IgD-negative memory B cell (primary cell): ENCODE measurements around the gene SH3RF3. TPM values are rescaled to one million over a fixed set of nuclear protein-coding genes. Genes with fewer than 3 reads are reported as not detected.

ENCODE experiments used
- H3K27ac Mint-ChIP-seq, 3 donors: one replicate each; pipeline ENCODE4 v1.8.0; 2020 to 2022; ENCODE audit warnings: mild to moderate bottlenecking in 3 of 3, mixed read lengths in 3 of 3, moderate library complexity in 1 of 3
- H3K27me3 Mint-ChIP-seq: one replicate; pipeline ENCODE4 v1.8.0; 2021; ENCODE audit warnings: mixed read lengths
- H3K36me3 Mint-ChIP-seq: one replicate; pipeline ENCODE4 v1.8.0; 2020; ENCODE audit warnings: mild to moderate bottlenecking, mixed read lengths
- H3K4me1 Mint-ChIP-seq, 3 donors: one replicate each; pipeline ENCODE4 v1.8.0; 2020 to 2022; ENCODE audit warnings: mixed read lengths in 3 of 3, mild to moderate bottlenecking in 1 of 3
- H3K4me3 Mint-ChIP-seq, 4 donors: one replicate each; pipeline ENCODE4 v1.8.0; 2020 to 2022; ENCODE audit warnings: mild to moderate bottlenecking in 4 of 4, mixed read lengths in 4 of 4, moderate library complexity in 3 of 4
- H3K9me3 Mint-ChIP-seq, 3 donors: one replicate each; pipeline ENCODE4 v1.8.0; 2020 to 2021; ENCODE audit warnings: mixed read lengths in 3 of 3, mild to moderate bottlenecking in 1 of 3
- polyA plus RNA-seq: library from polyadenylated mRNA; unstranded; fragments of 300-500 nt; fragmentation: Illumina TruSeq; gene quantifications from one replicate; pipeline ENCODE4 v1.2.3, GENCODE V29; 2021

SH3RF3 gene
- polyA plus RNA-seq, 1 donor from 2014 or later: not detected

DNA sequence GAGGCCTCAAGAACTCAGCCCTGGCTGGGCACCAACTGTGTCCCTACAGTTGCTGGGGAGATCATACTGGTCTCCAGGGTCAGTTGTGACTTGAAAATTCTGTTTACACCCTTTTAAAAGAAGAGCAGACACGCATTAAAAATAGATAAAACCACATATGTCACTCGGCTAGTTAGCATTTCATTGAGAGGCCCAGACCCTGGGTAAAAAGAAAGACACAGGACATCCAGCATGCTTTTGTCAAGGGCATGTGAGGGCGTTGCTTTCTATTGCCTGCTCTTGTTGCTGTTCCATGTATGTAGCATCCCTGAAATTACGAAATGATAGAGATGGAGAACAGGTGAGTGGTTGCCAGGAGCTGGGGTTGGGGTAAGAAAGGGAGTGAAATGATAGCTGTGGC, 390.5 kb downstream of the SH3RF3 start:
- Mint-ChIP-seq H3K4me1 (peaks cover 0 to 4% (median 0%) of the 10 kb centered on the region in 3 donors), H3K36me3 (peaks cover 2% of the 10 kb centered on the region), H3K4me3 (no peak overlapping the region), H3K27ac (no peak overlapping the region), H3K27me3 (peaks cover 5% of the 10 kb centered on the region), H3K9me3 (no peaks in the 10 kb centered on the region)

GRCh38 chr2:109521233-109522062, 392.4 kb downstream of the SH3RF3 start:
- Mint-ChIP-seq H3K9me3 (no peaks in the 10 kb centered on the region), H3K27me3 (peaks cover 4% of the 10 kb centered on the region), H3K4me1 (peaks cover 0 to 1% (median 0%) of the 10 kb centered on the region in 3 donors), H3K4me3 (no peak overlapping the region), H3K27ac (no peak overlapping the region), H3K36me3 (no peaks in the 10 kb centered on the region)

GRCh38 chr2:109522063-109522374, 393.0 kb downstream of the SH3RF3 start:
- Mint-ChIP-seq H3K27me3 (peaks cover 7% of the 10 kb centered on the region), H3K27ac (no peak overlapping the region), H3K4me3 (no peak overlapping the region), H3K9me3 (no peaks in the 10 kb centered on the region), H3K36me3 (no peaks in the 10 kb centered on the region), H3K4me1 (peaks cover 0 to 1% (median 0%) of the 10 kb centered on the region in 3 donors)

- Mint-ChIP-seq H3K9me3 (no peaks in the 10 kb centered on the region), H3K36me3 (no peaks in the 10 kb centered on the region), H3K27ac (no peak overlapping the region), H3K27me3 (peaks cover 8% of the 10 kb centered on the region), H3K4me3 (no peak overlapping the region), H3K4me1 (peaks cover 0 to 1% (median 0%) of the 10 kb centered on the region in 3 donors)
Observed at GRCh38 chr2:109523121-109523520, 394.1 kb downstream of the SH3RF3 start.

- Mint-ChIP-seq H3K27me3 (peaks cover 9% of the 10 kb centered on the region), H3K36me3 (no peaks in the 10 kb centered on the region), H3K9me3 (no peaks in the 10 kb centered on the region), H3K4me3 (no peak overlapping the region), H3K27ac (no peak overlapping the region), H3K4me1 (peaks cover 0 to 1% (median 0%) of the 10 kb centered on the region in 3 donors)
Observed at GRCh38 chr2:109523536-109524361, 394.7 kb downstream of the SH3RF3 start.

DNA sequence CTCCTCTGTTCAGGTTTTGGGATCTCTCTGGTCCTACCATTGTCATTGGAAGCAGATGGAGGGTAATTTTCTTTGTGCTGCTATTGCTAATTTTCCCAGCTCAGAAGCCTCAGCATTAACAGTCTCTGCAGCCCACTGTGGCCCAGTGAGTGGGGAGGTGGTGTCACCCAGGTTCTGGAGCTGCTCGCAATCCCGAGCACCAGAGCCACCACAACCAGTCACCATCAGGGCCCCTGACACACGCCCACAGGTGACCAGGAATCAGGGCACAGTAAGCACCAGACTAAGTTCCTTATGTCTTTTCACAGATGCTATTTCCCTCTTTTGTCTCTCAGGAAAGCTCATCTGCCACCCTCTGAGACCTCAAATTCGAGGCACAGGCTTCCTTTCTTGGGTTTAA, 396.8 kb downstream of the SH3RF3 start:
- Mint-ChIP-seq H3K4me1 (peaks cover 0 to 1% (median 0%) of the 10 kb centered on the region in 3 donors), H3K27me3 (peaks cover 15% of the 10 kb centered on the region), H3K9me3 (no peaks in the 10 kb centered on the region), H3K4me3 (no peak overlapping the region), H3K36me3 (no peaks in the 10 kb centered on the region), H3K27ac (no peak overlapping the region)

DNA sequence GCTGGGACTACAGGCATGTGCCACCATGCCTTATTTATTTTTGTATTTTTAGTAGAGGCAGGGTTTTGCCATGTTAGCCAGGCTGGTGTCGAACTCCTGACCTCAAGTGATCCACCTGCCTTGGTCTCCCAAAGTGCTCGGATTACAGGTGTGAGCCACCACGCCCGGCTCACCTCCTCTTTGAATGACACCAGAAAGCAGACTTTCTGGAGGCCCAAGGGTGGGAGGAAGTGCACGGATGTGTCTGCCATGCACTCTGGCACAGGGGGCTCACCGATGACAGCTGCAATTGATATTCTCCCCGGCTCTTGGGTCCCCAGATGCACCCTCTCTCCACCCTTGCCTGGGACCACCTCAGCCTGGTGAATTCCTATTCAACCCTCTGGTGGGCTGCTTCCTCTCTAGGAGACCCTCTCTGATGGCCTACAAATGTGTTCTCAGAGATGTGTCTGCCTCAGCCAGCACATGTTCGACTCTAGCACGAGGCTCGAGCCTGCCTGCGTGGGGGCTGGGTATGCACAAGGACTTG, 397.5 kb downstream of the SH3RF3 start:
- Mint-ChIP-seq H3K9me3 (no peaks in the 10 kb centered on the region), H3K4me3 (no peak overlapping the region), H3K27me3 (peaks cover 18% of the 10 kb centered on the region), H3K36me3 (no peaks in the 10 kb centered on the region), H3K27ac (no peak overlapping the region), H3K4me1 (peaks cover 0 to under 1% (median 0%) of the 10 kb centered on the region in 3 donors)

GRCh38 chr2:109527079-109527478, 398.1 kb downstream of the SH3RF3 start:
- no peaks in the 10 kb centered on the region for H3K4me1 Mint-ChIP-seq
- H3K27me3 Mint-ChIP-seq: peaks cover 18% of the 10 kb centered on the region
- H3K9me3 Mint-ChIP-seq: no peaks in the 10 kb centered on the region
- H3K27ac Mint-ChIP-seq: no peak overlapping the region
- no peak overlapping the region for H3K4me3 Mint-ChIP-seq
- no peaks in the 10 kb centered on the region for H3K36me3 Mint-ChIP-seq

GRCh38 chr2:109527846-109528705, 399.1 kb downstream of the SH3RF3 start:
- H3K27ac Mint-ChIP-seq: no peak overlapping the region
- H3K4me1 Mint-ChIP-seq: no peaks in the 10 kb centered on the region
- H3K36me3 Mint-ChIP-seq: no peaks in the 10 kb centered on the region
- peaks cover 18% of the 10 kb centered on the region for H3K27me3 Mint-ChIP-seq
- no peak overlapping the region for H3K4me3 Mint-ChIP-seq
- no peaks in the 10 kb centered on the region for H3K9me3 Mint-ChIP-seq

DNA sequence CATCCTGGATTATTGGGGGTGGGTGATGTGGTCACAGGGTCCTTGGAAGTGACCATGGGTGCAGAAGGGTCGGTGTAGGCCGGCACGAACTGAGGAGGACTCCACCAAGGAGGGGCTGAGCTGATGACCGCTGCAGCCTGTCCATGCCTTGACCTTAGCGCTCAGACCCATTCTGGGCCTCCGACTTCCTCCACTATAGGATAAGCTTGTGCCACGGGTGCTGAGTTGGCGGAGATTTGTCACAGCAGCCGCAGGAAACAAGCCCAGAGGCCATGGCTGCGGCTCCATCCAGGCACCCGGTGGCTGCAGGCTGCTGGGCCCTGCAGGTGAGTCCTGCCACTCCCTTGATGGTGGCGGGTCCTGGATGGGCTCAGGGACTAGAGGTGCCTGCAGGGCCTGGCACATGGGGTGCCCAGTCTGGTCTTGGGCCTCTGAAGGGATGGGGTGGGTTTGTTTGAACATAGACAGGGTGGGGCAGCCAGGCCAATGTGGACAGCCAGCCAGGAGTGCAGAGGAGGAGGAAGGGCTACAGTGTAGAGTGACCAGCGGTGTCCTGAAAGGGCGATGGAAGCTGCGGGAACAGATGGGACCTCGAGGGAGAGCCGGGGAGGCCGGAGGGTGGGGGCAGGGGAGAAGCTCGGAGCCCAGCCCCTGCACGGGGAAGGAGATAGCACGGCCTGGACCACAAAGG, 400.0 kb downstream of the SH3RF3 start:
- Mint-ChIP-seq H3K4me1 (no peaks in the 10 kb centered on the region), H3K36me3 (no peaks in the 10 kb centered on the region), H3K9me3 (no peaks in the 10 kb centered on the region), H3K27me3 (peaks cover 18% of the 10 kb centered on the region), H3K4me3 (no peak overlapping the region), H3K27ac (no peak overlapping the region)

- H3K36me3 Mint-ChIP-seq: no peaks in the 10 kb centered on the region
- peaks cover 17% of the 10 kb centered on the region for H3K27me3 Mint-ChIP-seq
- H3K27ac Mint-ChIP-seq: no peak overlapping the region
Observed at GRCh38 chr2:109529532-109530449, 400.8 kb downstream of the SH3RF3 start.

GRCh38 chr2:109530712-109531111, 401.7 kb downstream of the SH3RF3 start:
- Mint-ChIP-seq H3K4me3 (no peak overlapping the region), H3K36me3 (no peaks in the 10 kb centered on the region), H3K9me3 (peaks cover 0 to 3% (median 0%) of the 10 kb centered on the region in 3 donors), H3K4me1 (no peaks in the 10 kb centered on the region), H3K27me3 (peaks cover 16% of the 10 kb centered on the region), H3K27ac (no peak overlapping the region)

More at GRCh38 chr2:109529532-109530449, 400.8 kb downstream of the SH3RF3 start:
- peaks cover 0 to 1% (median 0%) of the 10 kb centered on the region in 3 donors for H3K9me3 Mint-ChIP-seq
- H3K4me3 Mint-ChIP-seq: no peak overlapping the region
- H3K4me1 Mint-ChIP-seq: no peaks in the 10 kb centered on the region

- Mint-ChIP-seq H3K9me3 (peaks cover 0 to 3% (median 0%) of the 10 kb centered on the region in 3 donors), H3K4me1 (no peaks in the 10 kb centered on the region), H3K36me3 (no peaks in the 10 kb centered on the region), H3K4me3 (no peak overlapping the region), H3K27ac (no peak overlapping the region), H3K27me3 (peaks cover 16% of the 10 kb centered on the region)
Observed at GRCh38 chr2:109531221-109531620, 402.2 kb downstream of the SH3RF3 start.
